ENCODE data around the gene NELFB.

NELFB gene

GRCh38 chr9:137317718-137318511 lies 62.8 kb downstream of the NELFB start:
- DNase-seq = no peak

- DNase-seq = no peak
Observed at GRCh38 chr9:137318602-137319001, 63.5 kb downstream of the NELFB start.

DNA sequence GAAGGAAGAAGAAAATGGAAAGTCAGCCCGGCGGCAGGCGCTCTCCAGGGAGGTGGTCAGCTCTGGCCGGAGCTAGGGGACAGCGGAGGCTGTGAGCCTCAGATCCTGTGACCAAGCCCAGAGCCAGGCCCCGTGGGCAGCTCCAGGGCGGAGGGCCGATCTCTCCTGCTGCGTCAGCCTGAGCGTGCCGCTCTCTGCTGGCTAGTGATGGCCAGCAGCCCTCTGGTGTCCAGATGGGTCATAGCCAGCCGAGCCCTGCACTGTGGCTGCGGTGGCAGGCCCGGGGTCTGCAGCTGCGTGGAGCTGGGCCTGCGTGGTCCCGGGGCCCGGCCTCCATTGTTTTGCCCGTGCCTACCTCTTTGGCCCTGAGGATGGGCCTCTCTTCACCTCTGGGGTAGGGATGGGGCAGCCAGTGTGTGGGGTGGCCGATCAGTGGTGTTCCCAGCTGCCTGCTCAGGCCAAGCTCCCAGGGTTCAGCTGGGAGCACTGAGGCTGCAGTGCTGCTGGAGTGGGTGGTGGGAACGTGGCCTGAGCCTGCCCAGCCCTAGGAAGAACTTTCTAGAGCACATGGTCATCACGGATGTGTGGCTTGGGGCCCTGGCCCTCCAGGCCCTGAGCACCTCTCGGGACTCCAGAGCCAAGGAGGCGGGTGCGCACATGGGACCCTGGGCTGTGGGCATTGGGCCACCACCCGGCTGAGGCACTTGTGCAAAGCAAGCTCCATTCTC lies 64.0 kb downstream of the NELFB start:
- DNase-seq = no peak

GRCh38 chr9:137319739-137320551 lies 64.8 kb downstream of the NELFB start:
- no peak for DNase-seq

- peak; percentile 25 for DNase-seq
Observed at GRCh38 chr9:137320555-137321384, 65.6 kb downstream of the NELFB start.

DNA sequence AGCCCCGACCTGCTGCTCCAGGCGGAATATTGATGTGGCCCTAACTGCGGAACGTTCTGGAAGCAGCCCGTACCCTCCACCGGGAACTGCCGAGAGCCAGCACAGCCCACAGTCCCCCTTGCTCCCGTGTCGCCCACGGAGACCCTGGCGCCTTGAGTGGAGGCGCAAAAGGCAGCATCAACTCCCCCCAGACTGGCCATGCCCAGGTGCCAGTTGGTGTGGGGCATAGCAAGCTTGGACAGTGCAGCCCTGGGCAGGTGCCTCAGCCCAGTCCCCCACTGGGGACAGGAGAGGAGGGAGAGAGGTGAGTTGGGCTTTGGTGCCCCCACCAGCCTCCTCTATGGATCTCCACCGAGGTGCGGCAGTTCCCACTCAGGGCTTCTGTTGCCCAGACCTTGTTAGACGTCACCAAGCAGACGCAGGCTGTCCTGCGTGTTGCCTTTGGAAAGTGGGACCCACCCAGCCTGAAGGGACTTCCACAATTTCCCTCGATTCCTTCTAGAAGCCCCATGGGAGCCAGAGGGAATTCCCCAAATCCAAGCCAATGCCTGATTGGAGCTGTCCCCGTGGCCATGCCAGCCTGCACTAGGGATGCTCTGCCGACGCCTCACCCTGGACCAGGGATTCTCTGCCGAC lies 66.7 kb downstream of the NELFB start:
- no peak for DNase-seq
